ENCODE data around the gene SLC25A13.

- no peak for TF ChIP-seq PPARA (CRISPR knock-in tag; IDR thresholded peaks at IDR 0.05; ENCODE audit: borderline replicate concordance)
- no peak for TF ChIP-seq CSDC2 (CRISPR knock-in tag; IDR thresholded peaks at IDR 0.05)
- no peak for TF ChIP-seq ZFP30 (CRISPR knock-in tag; IDR thresholded peaks at IDR 0.05)
- TF ChIP-seq ZFP3 (CRISPR knock-in tag; IDR thresholded peaks at IDR 0.05), result no peak
- TF ChIP-seq OSR1 (CRISPR knock-in tag; IDR thresholded peaks at IDR 0.05), result no peak
- TF ChIP-seq ARNTL (CRISPR knock-in tag; IDR thresholded peaks at IDR 0.05; ENCODE audit: borderline replicate concordance, low read depth), result no peak
- TF ChIP-seq RARB (CRISPR knock-in tag; IDR thresholded peaks at IDR 0.05), result no peak
Observed at GRCh38 chr7:96297876-96298275, 24.0 kb downstream of the SLC25A13 start.

Measured in SK-N-SH treated with all-trans-retinoic acid at 6 μM for 48 hours (cell line).